Activated CD4-positive, alpha-beta memory T cell treated with anti-CD3 and anti-CD28 coated beads for 36 hours (primary cell): Measurements from ENCODE around the gene BHLHE41. TPM values are rescaled to one million over a fixed set of nuclear protein-coding genes. Genes with fewer than 3 reads are reported as not detected.

ENCODE experiments used
- CTCF ChIA-PET: fragments of 350-600 bp; sonication (Branson Sonifier 250); formaldehyde crosslinking; loops from one replicate; lab custom pipeline; 2021; ENCODE audit warnings: antibody characterized with exemption, inconsistent platforms; lab: Charles Lee
- POLR2A ChIA-PET: fragments of 350-600 bp; sonication (Branson Sonifier 250); formaldehyde crosslinking; loops from one replicate; lab custom pipeline; 2021; ENCODE audit warnings: antibody characterized with exemption; lab: Charles Lee
- DNase-seq: peaks from one replicate; pipeline ENCODE4 v3.0.0-alpha.2; 2020
- H3K27ac Mint-ChIP-seq: one replicate; pipeline ENCODE4 v1.8.0; 2021; ENCODE audit warnings: mixed read lengths
- H3K27me3 Mint-ChIP-seq: one replicate; pipeline ENCODE4 v1.8.0; 2021; ENCODE audit warnings: mixed read lengths
- H3K36me3 Mint-ChIP-seq: one replicate; pipeline ENCODE4 v1.8.0; 2021; ENCODE audit warnings: mixed read lengths
- H3K4me1 Mint-ChIP-seq: one replicate; pipeline ENCODE4 v1.8.0; 2021; ENCODE audit warnings: low read depth, mixed read lengths
- H3K4me3 Mint-ChIP-seq: one replicate; pipeline ENCODE4 v1.8.0; 2021; ENCODE audit warnings: mild to moderate bottlenecking, mixed read lengths
- H3K9me3 Mint-ChIP-seq: one replicate; pipeline ENCODE4 v1.8.0; 2021; ENCODE audit warnings: mixed read lengths
- intact Hi-C: fragments of 100-400 bp; cut with micrococcal nuclease; formaldehyde crosslinking; loops from one replicate; pipeline ENCODE4 v1.15.1; 2023
- total RNA-seq, 2 experiments: library from RNA; stranded (reverse); gene quantifications; one replicate each; pipeline ENCODE4 v1.2.3, GENCODE V29; 2021

The BHLHE41 gene
- total RNA-seq, 2 experiments from 2014 or later: not detected

DNA sequence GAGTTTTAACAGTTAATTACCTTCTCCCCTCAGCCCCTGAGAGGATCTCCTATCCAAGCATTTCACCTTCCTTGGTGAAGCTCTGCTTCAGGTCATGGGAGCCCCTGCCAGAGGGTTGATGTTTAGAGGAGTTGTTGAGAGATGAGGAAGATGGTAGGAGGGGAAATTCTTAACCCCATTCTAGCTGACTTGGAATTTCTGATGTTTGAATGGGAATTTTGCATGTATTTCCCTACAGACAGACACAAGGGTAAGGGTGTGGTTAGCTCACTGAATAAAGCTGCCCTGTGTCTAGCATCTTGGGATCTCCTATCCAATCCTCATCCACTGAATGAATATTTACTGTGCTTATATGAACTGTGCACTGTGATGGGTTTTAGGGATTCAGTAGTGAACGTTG, 7.1 kb upstream of the BHLHE41 start:
- intact Hi-C loops: no loop called here
- Mint-ChIP-seq H3K27ac (no peak overlapping the region), H3K4me1 (no peaks in the 10 kb centered on the region), H3K27me3 (peaks cover 55% of the 10 kb centered on the region), H3K4me3 (no peak overlapping the region), H3K36me3 (no peaks in the 10 kb centered on the region), H3K9me3 (no peaks in the 10 kb centered on the region)
- DNase-seq: no peak
- ChIA-PET CTCF (no interaction called here), POLR2A (no interaction called here)

DNA sequence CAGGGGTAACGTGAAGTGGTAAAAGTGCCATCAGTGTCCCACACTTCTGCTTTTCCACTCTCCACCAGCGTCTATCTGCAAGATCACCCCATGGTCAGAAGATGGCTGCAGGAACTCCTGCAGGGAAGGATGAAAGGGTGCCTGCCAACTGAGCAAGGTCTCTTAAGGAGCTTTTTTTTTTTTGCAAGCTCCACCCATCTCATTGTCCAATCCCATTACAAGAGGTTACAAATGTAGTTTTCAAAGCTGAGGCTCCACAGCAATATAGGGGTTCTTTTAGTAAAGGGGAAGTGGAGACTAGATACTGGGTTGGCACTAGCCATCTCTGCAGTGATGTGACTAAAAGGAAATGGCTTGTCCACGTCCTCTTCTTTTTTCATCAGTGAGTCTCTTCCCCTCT, 5.9 kb upstream of the BHLHE41 start:
- DNase-seq: no peak
- no peaks in the 10 kb centered on the region for H3K36me3 Mint-ChIP-seq
- H3K27ac Mint-ChIP-seq: no peak overlapping the region
- ChIA-PET POLR2A (no interaction called here), CTCF (no interaction called here)
- no peak overlapping the region for H3K4me3 Mint-ChIP-seq
- H3K27me3 Mint-ChIP-seq: peaks cover 62% of the 10 kb centered on the region
- H3K9me3 Mint-ChIP-seq: no peaks in the 10 kb centered on the region
- intact Hi-C loops: no loop called here
- H3K4me1 Mint-ChIP-seq: peaks cover 5% of the 10 kb centered on the region

DNA sequence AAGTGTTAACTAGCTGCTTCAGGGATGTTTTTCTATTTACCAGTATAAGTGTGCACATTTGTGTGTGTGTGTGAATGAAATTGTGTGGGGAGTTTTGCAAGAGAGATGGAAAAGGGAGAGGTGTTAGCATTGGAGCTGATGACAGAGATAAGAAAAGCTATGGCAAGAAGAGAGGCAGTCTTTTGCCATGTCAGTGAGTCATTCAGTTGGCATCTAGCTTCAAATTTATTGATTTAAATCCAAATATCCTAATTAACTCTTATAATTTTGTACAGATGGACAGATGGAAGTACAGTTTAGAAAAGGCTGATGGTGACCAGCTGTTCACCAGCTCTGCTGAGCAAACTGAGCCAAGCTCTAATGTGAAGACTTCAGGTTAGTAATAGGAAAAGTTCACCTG, 3.3 kb upstream of the BHLHE41 start:
- POLR2A ChIA-PET: no interaction called here
- CTCF ChIA-PET: interaction anchor here (1.0 to 1.4 kb wide), 4 partner anchors 9 to 31 kb away, joined by 3 to 4 read pairs (median 3); no protein-coding TSS in a partner anchor
- DNase-seq: no peak
- Mint-ChIP-seq H3K27me3 (peaks cover 72% of the 10 kb centered on the region), H3K27ac (no peak overlapping the region), H3K9me3 (no peaks in the 10 kb centered on the region), H3K36me3 (no peaks in the 10 kb centered on the region), H3K4me1 (peaks cover 23% of the 10 kb centered on the region), H3K4me3 (no peak overlapping the region)
- intact Hi-C loops: loop anchor here (10.0 kb wide), 1 partner anchor 173 kb away; the partner anchor contains the start of gene RASSF8

DNA sequence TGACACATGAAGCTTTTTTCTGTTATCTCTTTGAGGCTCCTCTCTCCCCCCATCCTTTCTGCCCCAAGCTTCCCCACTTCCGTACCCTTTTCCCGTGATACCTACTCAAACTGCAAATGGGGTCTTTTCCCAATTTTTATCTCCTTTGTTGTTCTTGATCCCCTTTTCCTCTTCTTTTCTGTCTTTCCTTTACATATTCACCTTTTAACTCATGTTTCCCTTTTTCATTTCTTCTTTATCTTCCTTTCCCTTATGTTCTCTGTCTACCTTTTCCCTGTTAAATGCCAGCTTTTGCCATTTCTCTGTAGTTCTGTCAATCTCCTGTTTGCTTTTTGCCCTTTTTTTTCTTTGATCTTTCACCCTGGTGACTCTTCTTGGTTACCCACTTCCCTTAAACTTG, 2.6 kb upstream of the BHLHE41 start:
- intact Hi-C loops: loop anchor here (2.0 to 10.0 kb wide), 2 partner anchors 149 to 173 kb away; partner anchors contain the start of gene RASSF8
- Mint-ChIP-seq H3K4me3 (no peak overlapping the region), H3K27me3 (peaks cover 70% of the 10 kb centered on the region), H3K27ac (no peak overlapping the region), H3K9me3 (no peaks in the 10 kb centered on the region), H3K36me3 (no peaks in the 10 kb centered on the region), H3K4me1 (peaks cover 27% of the 10 kb centered on the region)
- no peak for DNase-seq
- ChIA-PET POLR2A (no interaction called here), CTCF (interaction anchor here (0.5 to 1.2 kb wide), 5 partner anchors 8 to 149 kb away, joined by 3 to 4 read pairs (median 3); no protein-coding TSS in a partner anchor)

DNA sequence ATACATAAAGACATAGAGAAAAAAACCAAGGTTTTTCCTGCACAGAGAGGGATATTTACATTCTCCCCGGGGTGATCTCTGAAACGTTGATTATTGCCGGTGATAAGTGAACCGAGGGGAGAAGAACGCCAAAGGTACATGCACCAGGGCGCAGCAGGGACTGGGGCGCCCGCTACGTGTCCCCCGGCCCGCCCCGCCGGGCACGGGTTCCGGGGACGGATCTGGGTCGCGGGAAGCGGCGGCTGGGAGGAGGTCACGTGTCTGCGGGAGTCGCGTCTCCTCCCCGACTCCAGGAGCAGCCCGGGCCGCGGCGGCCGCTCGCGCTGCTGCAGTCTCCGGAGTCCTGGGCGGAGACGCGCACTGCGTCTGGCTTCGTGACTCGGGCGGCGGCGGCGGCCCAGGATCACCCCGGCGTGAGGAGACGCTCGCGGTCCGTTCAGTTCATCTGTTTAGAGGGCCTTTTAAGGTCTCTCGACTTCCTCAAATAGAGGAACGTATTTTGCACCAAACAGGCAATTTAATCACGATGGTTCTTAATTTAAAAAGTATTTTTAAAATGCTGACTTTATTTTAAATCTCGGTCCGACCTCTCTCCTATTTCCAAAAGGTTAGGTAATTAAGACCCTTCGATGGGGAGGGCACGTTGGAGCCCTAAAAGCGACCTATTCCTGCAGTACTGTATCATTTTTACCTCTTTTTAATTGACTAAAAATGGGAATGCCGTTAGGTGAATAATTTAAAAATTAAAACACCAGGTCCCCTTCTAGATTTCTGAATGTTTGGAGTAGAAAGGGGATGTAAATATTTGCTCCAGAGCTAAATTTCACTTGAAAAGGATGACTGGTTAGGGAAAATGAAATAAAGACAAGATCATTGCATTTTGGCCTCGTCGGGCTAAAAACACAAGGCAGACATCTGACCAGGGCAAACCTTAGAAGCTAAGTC, 1.8 kb upstream of the BHLHE41 start:
- ChIA-PET POLR2A (no interaction called here), CTCF (interaction anchor here (0.5 to 1.2 kb wide), 3 partner anchors 18 to 150 kb away, joined by 3 read pairs; no protein-coding TSS in a partner anchor)
- Mint-ChIP-seq H3K36me3 (no peaks in the 10 kb centered on the region), H3K4me3 (peak overlapping the region; percentile 79), H3K9me3 (no peaks in the 10 kb centered on the region), H3K27me3 (peaks cover 72% of the 10 kb centered on the region), H3K27ac (no peak overlapping the region), H3K4me1 (peaks cover 30% of the 10 kb centered on the region)
- intact Hi-C loops: loop anchor here (2.0 to 10.0 kb wide), 2 partner anchors 150 to 172 kb away; partner anchors contain the start of gene RASSF8
- peak; percentile 45 for DNase-seq

DNA sequence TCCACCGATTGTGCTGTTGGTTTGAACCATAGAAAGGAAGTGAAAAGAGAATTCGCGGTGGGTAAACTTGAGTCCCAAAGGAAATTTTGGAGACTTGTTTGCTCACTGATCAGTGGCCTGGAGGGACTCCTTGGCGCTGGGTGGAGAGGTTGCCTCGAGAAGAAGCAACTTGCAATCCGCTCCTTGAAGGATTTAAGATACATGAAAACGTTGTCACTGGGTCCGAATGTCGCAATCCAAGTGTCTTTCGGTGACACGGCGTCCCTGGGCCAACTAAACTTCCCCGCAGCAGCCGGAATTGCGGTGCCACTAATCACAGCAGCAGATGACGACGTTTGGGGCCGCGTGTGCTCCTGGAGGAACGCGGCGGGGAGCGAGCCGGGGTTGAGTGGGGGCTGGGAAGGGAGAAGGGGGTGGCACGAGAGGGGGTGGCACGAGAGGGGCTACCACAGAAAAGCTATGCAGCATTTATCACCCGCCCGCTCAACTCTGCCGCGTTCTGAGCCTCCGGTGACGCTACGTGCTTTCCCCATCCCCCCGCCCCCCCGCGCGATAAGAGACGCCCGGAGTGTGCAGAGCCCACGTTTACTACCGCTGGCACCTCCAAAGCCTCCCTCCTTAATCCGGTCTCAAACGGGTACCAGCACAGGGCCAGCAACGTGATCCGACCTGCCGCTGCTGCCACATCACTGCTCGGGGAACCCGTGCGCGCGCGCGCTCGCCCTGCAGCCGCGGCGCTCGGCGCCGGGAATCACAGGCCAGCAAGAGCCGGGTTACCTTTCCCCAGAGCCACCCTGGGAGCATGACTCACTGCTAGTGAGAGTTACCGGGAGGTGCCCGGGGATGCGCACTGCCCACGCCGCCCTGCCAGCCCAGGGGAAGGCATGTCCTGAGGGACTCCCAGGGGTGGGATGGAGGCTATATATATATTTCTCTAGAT, 833 bp upstream of the BHLHE41 start:
- Mint-ChIP-seq H3K9me3 (no peaks in the 10 kb centered on the region), H3K27ac (no peak overlapping the region), H3K4me3 (peak overlapping the region; percentile 79), H3K27me3 (peaks cover 74% of the 10 kb centered on the region), H3K36me3 (no peaks in the 10 kb centered on the region), H3K4me1 (peaks cover 32% of the 10 kb centered on the region)
- DNase-seq: peak; percentile 57
- ChIA-PET CTCF (no interaction called here), POLR2A (no interaction called here)
- intact Hi-C loops: loop anchor here (2.0 to 10.0 kb wide), 3 partner anchors 151 to 889 kb away; partner anchors contain the start of genes RASSF8 and TM7SF3

DNA sequence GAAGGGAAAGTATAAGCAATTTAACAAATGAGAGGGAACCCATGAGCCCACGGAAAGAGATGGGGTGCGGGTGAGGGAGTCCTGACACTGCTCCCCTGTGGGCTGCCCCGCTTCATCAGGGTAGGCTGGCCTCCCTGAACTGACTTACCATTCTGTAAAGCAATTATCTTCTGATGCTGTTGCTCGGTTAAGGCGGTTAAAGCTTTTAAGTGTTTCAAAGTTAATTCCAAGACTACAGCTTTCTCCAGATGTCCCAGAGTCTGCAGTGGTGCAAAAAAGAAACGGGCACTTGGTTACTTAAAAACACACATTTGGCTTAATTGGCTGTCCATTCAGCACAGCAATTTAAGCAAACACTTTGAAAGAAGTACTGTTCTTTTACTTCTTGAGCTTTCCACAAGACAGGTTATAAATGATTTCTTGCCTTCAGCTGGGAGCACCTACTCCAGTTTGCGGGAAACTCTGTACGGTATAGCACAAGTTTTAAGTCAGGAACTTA, 1.3 kb downstream of the BHLHE41 start:
- Mint-ChIP-seq H3K27ac (no peak overlapping the region), H3K4me3 (peak overlapping the region; percentile 73), H3K4me1 (peaks cover 32% of the 10 kb centered on the region), H3K36me3 (no peaks in the 10 kb centered on the region), H3K9me3 (no peaks in the 10 kb centered on the region), H3K27me3 (peaks cover 74% of the 10 kb centered on the region)
- DNase-seq: no peak
- ChIA-PET CTCF (interaction anchor here (1.5 to 1.9 kb wide), 2 partner anchors 8 to 26 kb away, joined by 4 to 8 read pairs; no protein-coding TSS in a partner anchor), POLR2A (no interaction called here)
- intact Hi-C loops: loop anchor here (1.0 to 10.0 kb wide), 3 partner anchors 9 to 399 kb away; partner anchors contain the start of gene RASSF8

DNA sequence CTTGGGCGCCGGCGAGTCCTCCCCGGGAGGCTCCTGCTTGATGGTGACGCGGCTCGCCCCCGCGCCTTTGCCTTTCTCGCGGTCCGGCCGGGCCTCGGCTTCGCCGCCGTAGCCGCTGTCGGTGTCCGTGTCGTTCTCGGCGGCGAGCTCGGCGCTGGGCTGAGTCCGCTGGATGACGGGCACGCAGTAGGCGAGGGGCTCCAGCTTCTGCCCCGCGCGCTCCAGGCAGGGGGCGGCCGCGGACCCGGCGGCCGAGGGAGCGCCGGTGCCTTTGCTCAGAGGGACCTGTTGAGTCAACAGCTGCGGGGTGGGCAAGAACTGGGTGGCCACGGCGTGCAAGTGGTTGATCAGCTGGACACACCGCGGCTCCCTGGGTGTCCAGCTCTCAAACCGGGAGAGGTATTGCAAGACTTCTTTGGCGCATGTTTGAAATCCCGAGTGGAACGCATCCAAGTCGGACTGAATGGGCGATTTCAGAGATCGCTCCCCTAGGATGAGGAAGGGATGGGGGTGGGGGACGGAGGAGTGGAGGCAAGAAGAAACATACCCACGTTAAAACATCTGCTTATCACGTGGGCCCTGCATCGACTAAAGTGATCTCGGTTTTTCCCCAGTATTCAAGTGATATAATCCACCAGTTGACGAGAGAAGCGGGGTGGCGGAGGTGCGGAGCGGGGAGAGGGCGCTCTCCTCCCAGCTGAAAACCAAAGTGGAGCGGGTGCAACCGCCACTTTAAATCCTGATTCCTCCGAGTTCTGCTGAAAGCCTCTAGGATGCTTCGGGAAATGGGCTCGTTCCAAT, 2.0 kb downstream of the BHLHE41 start:
- peaks cover 73% of the 10 kb centered on the region for H3K27me3 Mint-ChIP-seq
- intact Hi-C loops: loop anchor here (1.0 to 10.0 kb wide), 3 partner anchors 9 to 399 kb away; partner anchors contain the start of gene RASSF8
- DNase-seq: peak; percentile 53
- H3K4me1 Mint-ChIP-seq: peaks cover 32% of the 10 kb centered on the region
- ChIA-PET CTCF (interaction anchor here (0.7 to 3.8 kb wide), 3 partner anchors 26 to 1451 kb away, joined by 4 to 12 read pairs (median 8); no protein-coding TSS in a partner anchor), POLR2A (interaction anchor here (1.2 kb wide), 1 partner anchor 710 kb away, joined by 4 read pairs; the partner anchor contains the start of gene ITPR2)
- no peak overlapping the region for H3K27ac Mint-ChIP-seq
- H3K9me3 Mint-ChIP-seq: no peaks in the 10 kb centered on the region
- no peaks in the 10 kb centered on the region for H3K36me3 Mint-ChIP-seq
- peak overlapping the region; percentile 73 for H3K4me3 Mint-ChIP-seq

DNA sequence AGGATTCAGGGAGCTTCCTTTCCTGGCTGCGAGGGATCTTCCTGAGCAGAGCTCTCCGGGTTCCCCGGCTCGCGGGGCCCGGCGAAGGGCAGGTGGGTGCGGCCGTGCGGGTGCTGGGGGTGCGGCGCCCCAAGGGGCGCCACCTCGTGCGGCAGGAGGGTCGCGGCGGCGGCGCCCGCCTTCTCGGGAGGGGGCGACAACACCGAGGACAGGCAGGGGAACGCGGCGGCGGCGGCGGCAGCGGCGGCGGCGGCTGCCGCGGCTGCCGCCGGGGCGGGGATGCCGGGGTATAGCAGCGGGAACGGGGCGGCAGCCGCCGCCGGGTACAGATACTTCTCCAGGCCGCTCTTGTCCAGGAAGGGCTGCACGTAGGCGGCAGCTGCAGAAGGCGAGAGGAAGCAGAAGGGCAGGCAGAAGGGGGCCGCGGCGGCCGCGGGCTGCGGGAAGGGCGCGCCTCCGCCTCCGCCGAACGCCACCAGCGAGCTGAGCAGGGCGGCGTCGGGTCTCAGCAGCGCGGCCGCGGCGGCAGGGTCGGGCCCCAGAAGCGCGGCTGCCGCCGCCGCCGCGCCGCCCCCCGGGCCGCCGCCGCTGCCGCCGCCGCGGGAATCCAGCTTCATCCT, 2.7 kb downstream of the BHLHE41 start:
- ChIA-PET POLR2A (interaction anchor here (1.2 kb wide), 1 partner anchor 710 kb away, joined by 4 read pairs; the partner anchor contains the start of gene ITPR2), CTCF (interaction anchor here (0.7 to 3.8 kb wide), 3 partner anchors 25 to 1452 kb away, joined by 3 to 12 read pairs (median 4); no protein-coding TSS in a partner anchor)
- H3K36me3 Mint-ChIP-seq: no peaks in the 10 kb centered on the region
- DNase-seq: peak; percentile 36
- H3K27ac Mint-ChIP-seq: no peak overlapping the region
- peak overlapping the region; percentile 45 for H3K4me3 Mint-ChIP-seq
- peaks cover 32% of the 10 kb centered on the region for H3K4me1 Mint-ChIP-seq
- H3K9me3 Mint-ChIP-seq: no peaks in the 10 kb centered on the region
- peaks cover 70% of the 10 kb centered on the region for H3K27me3 Mint-ChIP-seq
- intact Hi-C loops: loop anchor here (5.0 to 10.0 kb wide), 2 partner anchors 167 to 400 kb away; partner anchors contain the start of gene RASSF8
